HT-29 (cell line): ENCODE results near the gene CACNA1F. TPM values are rescaled to one million over a fixed set of nuclear protein-coding genes. Genes with fewer than 3 reads are reported as not detected.

Experiments used
- DNase-seq: peaks from one replicate; pipeline ENCODE4 v3.0.0-alpha.2; 2015; ENCODE audit warnings: low spot score
- total RNA-seq: library from RNA; depleted of rRNA; stranded (reverse); fragments of >200 nt; shearing (Covaris generic); gene quantifications from 2 replicates; pipeline ENCODE4 v1.2.3, GENCODE V29; 2014

CACNA1F gene
- total RNA-seq, 1 experiment from 2014 or later = not detected

DNA sequence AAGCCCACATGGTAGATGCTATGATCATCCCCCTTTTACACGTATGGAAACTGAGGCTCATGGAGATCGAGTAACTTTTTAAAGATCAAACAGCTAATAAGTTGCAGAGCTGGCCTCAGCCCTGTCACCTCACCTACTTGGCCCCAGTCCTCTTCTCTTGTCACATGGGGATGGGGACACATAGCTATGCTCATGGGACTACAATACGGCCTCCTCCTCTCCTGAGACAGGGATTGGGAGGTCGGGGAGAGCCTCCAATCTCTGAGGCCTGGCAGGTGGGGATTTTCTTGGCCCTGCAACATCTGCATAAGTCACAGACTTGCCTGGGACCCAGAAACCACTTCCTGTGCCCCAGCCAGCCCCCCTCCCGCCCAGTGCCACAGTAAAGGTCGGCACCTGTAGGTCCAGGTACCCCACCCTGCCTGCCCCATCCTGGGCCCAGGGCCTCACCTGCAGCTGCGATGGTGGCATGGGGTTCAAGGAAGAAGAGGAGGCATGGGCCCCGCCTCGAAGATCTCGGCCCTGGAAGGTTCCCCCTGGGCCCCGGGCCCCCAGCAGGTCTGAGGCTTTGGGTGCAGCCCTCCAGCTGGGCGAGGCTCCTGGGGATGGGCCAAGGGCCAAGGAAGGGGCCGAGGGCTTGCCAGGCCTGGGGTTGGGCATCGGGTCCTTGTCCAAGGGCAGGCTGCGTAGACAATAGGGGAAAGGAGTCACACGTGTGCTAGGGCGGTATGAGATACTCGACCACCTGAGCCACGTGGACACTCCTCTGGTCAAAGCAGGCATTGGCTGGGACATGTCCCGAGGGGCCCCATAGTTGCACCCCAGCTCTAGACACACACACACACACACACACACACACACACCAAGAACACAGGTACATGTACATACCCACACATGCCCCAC, 25.0 kb upstream of the CACNA1F start:
- DNase-seq = no peak

DNA sequence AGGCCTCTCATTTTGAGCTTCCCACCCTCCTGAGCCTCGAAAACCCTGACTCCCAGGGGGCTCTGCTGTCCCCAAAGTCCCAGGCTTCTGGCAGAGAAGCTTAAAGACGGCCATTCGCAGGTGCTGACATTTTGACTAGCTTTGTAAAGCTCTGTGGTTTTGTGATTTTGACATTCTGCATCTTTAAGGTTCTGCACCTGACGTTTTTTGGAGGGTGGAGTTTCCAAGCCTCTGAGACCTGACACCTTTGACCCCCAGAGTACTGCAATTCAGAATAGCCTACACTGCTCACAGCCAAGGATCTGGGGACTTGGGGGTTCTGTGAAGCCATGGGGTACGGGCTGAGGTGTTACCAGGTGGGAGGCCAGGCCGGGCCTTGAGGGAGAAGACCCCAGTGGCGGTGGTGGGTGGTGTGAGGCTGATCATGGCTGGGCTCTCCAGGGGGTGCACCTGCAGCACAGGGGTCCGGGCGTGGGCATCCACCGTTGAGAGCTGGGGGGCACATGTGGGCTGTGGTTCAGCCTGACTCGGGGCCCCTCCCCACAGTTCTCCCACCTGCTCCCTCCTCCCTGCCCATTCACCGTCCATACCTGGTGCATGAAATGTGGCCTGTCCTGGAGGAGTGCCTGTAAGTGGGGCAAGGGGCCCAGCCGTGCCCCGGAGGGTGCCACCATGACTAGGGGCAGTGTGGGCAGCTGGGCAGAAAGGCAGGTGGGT, 24.1 kb upstream of the CACNA1F start:
- DNase-seq = no peak

DNA sequence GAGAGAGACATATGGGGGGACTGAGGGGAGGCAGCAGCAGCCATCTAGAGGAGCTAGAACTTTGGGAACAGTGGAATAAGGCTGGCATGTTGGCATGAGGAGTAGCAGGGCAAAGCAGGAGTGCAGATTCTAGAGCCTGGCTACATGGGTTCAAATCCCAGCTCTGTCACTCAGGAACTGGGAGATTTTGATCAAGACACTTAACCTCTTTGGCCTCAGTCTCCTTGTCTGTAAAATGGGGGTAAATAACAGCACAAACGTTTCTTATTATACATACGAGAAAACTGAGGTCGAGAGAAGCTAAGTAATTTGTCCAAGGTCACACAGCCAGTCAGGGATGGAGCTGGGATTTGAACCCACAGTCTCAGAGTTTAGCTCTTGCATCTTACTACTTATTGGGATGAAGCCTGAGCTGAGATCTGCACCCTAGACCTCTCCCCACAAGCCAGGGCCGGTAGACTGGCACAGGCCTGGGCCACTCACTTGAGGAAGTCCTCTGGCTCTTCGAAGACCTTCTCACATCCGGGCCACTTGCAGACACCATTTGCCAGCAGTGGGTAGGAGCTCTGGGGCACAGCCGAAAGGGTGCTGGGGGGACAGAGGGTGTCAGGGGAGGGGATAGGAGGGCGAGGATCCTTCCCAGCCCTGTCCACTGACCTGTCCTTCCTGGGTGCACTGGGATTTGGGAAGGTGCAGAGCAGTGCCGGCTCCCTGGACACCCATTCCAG, 23.3 kb upstream of the CACNA1F start:
- no peak for DNase-seq

DNA sequence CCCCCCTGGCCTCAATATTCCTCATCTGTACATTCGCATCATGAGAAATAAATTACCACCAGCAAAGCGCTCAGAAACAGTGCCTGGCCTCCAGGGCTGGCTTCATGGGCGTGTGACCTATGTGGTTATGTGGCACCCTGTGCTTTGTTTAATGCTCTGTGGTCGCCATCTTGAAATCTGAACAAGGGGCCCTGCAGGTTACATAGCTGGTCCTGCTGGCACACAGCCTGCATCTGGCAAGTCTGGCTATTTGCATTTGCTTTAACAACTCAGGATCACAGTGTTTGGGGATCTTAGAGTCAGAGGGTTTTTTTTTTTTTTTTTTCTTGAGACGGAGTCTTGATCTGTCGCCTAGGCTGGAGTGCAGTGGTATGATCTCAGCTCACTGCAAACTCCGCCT, 21.5 kb upstream of the CACNA1F start:
- DNase-seq = no peak

DNA sequence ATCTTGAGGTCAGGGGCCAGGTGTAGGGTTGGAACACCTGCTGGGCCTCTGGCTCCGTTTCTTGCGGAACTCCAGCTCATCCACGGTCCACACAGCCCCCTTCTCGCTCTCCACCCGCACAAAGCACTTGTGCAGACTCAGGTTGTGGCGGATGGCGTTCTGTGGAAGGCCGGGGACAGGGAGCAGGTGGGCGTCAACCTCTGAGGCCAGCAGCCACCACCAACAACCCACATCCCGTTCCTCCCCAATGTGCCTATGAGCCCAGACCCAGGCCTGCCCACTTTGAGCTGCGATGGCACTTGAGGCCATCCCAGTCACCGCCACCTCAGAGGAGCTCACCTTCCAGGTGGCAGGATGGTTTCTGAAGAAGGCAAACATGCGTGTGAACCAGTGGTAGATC, 18.2 kb upstream of the CACNA1F start:
- no peak for DNase-seq

DNA sequence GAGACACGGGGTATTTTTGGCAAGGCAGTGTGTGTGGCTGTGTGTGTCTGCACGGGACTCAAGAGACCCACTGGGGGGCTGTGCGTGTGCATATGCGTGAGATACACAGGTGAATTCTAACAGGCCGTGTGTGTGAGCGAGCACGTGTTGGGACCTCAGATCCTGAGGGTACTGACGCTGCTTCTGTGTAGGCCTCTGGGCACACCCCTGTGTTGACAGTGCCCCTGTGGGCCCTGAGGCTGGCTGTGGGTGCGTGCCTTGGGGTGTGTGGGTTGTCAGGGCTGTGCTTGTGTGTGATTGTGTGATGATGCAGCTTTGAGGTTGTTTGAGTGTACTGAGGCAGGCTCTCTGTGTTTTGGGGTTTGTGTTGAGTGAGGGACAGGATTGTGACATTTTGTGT, 17.4 kb upstream of the CACNA1F start:
- DNase-seq = no peak

DNA sequence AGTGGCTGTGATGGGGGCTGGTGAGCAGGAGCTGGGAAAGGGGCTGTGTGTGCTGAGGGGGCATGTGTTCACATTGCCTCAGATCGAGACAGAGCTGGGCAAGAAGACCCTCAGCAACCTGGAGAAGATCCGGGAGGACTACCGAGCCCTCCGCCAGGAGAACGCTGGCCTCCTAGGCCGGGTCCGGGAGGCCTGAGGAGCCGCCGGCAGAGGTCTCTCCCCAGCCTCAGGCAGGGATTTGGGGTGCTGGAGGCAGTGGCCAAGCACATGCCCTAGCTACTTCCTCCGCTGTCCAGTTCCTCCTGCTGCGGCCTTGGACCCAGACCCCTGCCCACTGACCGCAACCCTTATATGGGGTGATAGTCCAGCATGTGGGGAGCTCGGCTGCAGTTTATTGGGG, 16.9 kb upstream of the CACNA1F start:
- no peak for DNase-seq

DNA sequence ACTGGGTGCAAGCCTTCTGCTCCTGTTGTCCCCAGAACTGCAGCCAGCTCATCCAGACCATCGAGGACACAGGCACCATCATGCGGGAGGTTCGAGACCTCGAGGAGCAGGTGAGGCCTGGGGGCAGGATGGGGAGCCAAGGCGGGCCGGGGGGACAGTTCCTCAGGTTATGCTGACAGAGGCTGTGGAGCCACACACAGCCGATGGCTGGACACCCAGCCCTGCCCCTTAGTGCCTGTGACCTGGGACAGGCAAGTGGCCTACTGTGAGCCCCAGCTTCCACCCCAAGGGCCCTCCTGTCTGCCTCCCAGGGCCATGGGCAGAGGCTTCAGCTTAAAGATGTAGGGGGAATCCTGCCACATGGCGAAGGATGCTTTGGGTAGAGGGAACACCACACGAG, 16.5 kb upstream of the CACNA1F start:
- DNase-seq = no peak

DNA sequence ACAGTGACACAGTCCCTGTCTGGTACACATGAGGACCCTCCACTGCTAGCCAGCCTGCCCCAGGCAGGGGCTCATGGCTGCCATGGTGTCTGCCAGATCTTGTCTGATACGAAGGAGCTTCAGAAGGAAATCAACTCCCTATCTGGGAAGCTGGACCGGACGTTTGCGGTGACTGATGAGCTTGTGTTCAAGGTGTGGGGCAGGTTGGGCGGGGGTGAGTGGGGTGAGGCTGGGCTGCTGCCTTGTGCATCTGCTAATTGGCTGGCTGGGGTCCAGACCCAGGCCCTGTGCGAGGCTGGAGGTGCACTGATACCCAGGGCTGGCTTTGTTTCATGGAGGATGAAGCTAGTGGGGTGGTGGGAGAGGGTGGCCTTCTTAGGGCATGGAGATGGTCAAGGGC, 15.9 kb upstream of the CACNA1F start:
- DNase-seq = no peak

DNA sequence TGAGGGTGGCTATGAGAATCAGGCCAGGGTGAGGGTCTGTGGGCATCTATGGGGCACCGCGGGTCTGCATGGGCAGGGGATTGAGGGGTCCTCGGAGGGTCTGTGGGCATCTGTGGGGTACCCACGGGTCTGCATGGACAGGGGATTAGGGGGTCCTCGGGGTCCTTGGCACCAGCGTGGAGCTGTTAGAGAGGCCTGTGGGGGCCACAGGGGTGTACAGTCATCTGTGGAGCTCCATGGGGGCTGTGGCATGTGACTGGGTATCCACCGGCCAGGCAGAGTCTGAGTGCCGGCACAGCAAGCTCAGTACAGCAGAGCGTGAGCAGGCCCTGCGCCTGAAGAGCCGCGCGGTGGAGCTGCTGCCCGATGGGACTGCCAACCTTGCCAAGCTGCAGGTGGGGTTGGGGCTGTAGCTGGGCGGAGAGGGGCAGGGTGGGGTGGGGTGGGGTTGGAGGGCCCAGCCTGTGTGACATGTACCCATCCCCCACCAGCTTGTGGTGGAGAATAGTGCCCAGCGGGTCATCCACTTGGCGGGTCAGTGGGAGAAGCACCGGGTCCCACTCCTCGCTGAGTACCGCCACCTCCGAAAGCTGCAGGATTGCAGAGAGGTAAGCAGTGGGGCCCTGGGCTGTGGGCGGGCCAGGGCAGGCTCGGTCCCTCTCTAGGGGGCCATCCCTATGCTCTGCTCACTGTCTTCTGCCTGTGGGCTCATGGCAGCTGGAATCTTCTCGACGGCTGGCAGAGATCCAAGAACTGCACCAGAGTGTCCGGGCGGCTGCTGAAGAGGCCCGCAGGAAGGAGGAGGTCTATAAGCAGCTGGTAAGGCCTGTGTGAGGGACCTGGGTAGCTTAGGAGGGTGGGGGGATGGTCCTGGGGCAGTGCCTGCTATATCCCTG, 15.0 kb upstream of the CACNA1F start:
- no peak for DNase-seq

DNA sequence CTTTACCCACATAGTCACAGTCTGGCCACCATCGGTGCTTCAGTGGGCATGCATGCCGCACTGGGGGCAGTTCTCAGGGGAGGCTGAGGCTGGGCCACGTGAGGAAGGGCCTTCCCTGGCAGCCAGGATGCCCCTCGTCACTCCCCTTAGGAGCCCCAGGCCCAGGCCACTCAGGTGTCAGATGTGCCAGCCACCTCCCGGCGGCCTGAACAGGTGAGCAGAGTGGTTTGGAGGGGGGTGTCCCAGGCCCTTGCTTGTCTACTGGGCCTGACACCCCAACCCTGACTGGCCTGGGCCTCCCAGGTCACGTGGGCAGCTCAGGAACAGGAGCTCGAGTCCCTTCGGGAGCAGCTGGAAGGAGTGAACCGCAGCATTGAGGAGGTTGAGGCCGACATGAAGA, 14.2 kb upstream of the CACNA1F start:
- no peak for DNase-seq

DNA sequence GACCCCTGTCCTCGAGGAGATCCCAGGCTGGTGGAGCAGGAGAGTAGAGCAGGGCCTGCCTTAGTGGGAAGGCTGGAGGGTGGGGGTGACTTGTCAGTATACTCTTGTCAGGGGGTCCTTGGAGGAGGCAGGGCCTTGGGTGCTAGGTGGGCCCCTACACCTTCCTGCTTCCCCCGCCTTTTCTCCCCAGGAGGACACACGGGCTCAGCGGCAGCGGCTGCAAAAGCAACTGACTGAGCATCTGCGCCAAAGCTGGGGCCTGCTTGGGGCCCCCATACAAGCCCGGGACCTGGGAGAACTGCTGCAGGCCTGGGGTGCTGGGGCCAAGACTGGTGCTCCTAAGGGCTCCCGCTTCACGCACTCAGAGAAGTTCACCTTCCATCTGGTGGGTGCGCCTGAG, 13.4 kb upstream of the CACNA1F start:
- DNase-seq = no peak

DNA sequence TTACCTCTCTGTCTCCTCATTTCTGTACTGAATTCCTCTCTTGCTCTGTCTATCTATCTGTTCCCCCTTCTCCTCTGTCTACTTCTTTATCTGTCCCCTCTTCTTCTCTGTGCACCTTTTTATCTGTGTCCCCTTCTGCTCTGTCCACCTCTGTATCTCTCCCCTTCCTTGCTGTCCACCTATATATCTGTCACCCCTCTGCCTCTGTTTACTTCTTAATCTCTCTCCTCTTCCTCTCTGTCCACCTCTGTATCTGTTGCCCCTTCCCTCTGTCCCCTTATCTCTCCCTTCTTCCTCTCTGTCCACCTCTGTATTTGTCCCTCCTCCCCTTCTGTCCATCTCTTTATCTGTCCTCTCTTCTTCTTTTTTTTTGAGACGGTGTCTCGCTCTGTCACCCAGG, 11.1 kb upstream of the CACNA1F start:
- no peak for DNase-seq

DNA sequence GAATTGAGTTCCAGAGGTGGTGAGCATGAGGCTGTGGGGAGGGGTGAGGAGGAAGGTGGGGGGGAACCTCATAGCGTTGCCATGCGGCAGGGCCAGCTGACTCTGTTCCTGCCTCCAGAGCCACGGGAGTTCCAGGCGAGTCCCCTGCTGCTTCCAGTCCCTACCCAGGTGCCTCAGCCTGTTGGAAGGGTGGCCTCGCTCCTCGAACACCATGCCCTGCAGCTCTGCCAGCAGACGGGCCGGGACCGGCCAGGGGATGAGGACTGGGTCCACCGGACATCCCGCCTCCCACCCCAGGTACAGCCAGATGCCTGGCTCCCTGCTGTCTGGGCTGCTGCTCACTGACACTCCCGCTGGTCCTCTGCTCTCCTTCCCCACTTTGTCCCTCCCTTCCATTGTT, 10.0 kb upstream of the CACNA1F start:
- no peak for DNase-seq

DNA sequence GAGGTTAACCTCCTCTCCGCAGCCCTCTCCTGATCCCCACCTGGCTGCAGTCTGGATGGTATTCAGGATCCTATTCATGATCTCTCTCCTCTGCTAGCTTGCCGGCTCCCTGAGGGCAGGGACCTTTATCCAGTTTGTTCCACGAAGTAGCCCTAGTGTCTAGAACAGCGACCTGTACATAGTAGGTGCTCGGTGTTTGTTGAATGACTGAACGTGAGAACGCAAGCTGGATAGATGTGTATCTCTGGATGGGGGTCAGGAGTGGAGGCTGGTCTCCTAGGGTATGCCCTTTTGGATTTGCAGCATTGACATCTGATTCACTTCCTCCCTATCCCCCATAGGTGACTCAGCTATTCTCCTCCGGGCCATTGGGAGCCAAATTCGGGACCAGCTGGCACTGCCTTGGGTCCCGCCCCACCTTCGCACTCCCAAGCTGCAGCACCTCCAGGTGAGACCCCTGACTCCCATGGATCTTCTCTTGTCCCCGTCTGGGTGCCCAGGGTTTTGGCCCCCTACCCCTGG, 9.5 kb upstream of the CACNA1F start:
- DNase-seq = no peak

DNA sequence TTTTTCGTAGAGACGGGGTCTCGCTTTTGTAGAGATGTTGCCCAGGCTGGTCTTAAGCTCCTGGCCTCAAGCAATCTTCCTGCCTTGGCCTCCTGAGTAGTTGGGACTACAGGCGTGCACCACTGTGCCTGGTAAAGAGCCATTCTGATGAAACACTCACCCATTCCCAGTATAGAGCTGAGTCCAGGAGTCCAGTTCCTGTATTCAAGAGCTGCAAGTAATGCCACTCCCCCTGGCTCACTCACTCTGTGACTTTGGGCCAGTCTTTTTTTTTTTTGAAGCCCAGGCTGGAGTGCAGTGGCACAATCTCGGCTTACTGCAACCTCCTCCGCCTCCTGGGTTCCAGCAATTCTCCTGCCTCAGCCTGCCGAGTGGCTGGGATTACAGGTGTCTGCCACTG, 5.6 kb upstream of the CACNA1F start:
- no peak for DNase-seq

DNA sequence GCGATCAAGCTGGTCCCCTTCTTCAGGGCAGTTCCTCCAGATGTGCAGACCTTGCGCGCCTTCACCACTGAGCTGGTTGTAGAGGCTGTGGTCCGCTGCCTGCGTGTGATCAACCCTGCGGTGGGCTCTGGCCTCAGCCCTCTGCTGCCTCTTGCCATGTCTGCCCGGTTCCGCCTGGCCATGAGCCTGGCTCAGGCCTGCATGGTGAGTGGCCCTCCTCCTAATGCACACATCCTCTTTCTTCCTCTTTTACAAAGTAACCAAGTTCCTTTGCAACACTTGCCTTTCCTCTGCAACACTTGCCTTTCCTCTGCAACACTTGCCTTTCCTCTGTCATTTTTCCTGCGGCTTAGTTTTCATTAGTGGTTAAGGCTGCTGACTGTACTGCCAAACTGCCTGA, 3.9 kb upstream of the CACNA1F start:
- DNase-seq = no peak

DNA sequence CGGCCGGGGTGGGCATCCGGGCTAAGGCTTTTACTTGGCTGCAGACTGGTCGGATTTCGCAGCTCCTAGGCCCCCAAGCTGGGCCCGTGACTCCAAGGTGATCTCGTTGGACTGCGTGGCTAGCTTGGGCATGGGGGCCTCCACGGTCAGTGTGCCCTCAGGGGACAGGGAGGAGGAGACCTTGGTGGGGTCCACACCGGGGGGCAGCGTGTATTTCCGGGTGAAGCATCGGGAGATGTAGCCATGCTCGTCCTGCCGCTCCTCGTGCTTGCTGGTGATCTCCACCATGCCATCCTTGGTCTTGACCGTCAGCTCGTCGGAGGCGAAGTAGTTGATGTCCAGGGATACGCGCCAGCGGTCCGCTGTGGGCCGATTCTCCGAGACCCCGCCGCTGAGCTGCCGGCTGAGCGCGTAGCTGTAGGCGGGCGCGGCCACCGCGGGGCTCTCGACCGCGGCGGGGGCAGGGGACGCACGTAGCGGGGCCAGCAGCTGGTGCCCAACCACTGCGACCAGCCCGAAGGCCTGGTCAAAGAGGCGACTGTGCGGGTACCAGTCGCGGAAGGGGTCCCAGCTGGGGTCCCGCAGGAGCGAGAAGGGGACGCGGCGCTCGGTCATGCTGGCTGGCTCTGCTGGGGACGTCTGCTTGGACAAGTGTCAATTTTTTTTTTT, 881 bp upstream of the CACNA1F start:
- no peak for DNase-seq

DNA sequence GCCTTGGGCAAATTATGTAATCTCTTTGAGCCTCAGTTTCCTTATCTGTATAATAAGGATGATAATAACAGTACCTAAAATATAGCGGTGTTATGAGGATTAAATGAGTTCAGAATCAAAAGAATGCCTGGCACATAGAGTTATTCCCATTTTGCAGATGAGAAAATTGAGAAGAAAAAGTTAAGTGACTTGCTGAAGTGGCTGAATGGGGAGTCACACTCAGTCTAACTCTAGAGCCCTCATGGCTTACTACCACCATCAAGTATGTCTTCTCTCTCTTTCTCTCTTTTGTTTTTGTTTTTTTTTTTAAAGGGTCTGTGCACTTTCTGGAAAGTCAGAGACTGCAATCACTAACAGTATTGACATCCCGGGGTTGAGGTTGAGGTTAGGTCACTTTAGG, 615 bp downstream of the CACNA1F start:
- no peak for DNase-seq

DNA sequence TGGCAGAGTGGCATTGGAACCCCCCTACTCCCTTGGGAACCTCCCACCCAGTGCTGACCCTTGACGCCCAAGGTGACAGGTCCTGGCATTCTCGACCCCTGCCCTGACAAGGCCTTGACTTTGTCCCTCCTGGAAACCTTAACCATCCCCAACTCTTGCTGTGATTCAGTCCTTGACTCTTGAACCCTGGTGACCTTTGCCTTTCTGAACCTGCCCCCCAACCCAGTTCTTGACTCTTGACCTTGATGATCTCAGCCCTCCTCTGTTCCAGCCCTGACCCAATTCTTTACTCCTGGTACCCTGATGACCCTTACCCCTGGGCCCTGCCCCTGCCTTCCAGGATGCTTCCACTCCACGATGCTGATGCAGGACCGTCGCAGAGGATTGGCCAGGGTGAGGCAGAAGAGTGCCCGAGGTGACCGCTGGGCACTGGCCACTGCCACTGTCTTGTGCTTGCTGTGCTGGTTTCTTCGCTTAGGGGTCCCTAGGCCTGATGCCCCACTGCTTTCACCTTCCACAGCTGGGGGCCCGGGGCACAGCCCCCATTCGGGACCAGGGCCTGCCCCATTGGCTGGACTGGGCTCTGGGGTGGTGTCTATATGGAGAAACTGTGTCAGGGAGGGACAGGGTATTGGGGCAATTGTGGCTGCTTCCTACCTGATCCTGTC, 1.7 kb downstream of the CACNA1F start:
- no peak for DNase-seq
